ACHN (cell line): ENCODE results near the gene ERFE.

ENCODE experiments used
- DNase-seq: peaks from one replicate; pipeline ENCODE4 v3.0.0-alpha.2; 2015
- in situ Hi-C: cut with HindIII; loops from 2 replicates; pipeline ENCODE4 v1.10.0; 2017; ENCODE audit warnings: low sequenced_read_pairs, low pct_ligation_motif_present, low pct_unique_long_range_greater_than_20kb

Gene ERFE

GRCh38 chr2:238125127-238125885 lies 33.5 kb upstream of the ERFE start:
- in situ Hi-C loops, result no loop called here
- no peak for DNase-seq

- no peak for DNase-seq
- in situ Hi-C loops, result no loop called here
Observed at GRCh38 chr2:238126338-238126737, 32.4 kb upstream of the ERFE start.

- in situ Hi-C loops, result no loop called here
- no peak for DNase-seq
Observed at GRCh38 chr2:238126775-238127164, 32.0 kb upstream of the ERFE start.

DNA sequence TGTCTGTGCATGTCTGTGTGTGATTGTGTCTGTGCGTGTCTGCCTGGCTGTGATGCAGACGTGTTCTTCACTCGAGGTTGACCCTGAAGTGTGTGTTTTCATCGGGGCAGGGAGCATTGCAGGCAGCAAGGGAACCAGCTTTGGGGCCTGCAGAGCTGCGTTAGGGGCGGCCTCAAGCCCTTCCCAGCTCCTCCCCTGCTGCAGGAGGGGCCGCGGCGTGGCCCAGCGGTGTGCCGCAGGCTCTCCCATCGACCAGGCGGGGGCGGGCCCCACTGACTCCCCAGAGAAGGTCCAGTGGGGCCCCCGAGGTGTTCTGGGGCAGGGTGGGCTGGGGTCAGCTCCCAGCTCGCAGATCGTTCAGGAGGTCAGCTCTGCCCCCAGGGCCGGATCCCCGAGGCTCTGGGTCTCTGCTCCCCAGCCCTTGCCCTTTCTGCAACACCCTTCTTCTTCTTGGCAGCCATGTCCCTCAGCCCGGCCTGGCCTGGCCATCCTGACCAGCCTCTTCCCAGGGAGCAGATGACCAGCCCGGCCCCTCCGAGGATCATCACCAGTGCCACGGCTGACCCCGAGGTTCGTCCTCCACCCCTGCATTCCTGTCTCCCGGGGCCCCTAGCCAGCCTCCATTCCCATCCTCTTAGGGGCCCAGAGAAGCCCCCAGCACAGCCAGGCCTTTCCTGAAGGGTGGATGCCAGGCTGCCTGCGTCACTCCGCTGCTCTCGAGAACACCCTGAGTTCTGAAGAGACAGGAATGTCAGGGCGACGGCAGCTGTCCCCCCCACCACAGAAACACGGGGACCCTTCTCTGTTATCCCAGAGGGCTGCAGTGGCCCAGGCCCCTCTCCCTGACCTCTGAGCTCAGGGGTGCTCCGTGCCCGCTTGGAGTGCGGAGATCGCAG lies 31.4 kb upstream of the ERFE start:
- no peak for DNase-seq
- in situ Hi-C loops, result no loop called here

DNA sequence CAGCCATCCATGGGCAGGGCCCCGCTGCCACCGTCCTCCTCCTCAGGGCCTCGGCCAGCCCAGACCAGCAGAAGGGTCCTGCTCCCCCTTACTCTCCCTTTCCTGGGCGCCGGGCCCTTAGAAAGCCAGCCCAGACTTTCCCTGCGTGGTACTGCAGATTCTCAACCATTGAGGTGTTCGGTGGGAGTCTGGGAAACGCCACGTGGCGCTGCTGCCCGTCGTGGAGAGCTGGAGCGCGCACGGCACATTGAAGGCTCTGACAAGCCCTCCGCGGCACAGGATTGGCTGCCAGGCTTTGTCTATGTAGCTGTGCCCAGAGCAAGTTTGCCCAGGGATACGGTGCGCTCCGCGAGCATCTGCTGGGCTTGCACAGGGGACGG lies 30.7 kb upstream of the ERFE start:
- in situ Hi-C loops, result no loop called here
- no peak for DNase-seq

- in situ Hi-C loops, result no loop called here
- DNase-seq, result no peak
Observed at GRCh38 chr2:238128534-238129001, 30.2 kb upstream of the ERFE start.

DNA sequence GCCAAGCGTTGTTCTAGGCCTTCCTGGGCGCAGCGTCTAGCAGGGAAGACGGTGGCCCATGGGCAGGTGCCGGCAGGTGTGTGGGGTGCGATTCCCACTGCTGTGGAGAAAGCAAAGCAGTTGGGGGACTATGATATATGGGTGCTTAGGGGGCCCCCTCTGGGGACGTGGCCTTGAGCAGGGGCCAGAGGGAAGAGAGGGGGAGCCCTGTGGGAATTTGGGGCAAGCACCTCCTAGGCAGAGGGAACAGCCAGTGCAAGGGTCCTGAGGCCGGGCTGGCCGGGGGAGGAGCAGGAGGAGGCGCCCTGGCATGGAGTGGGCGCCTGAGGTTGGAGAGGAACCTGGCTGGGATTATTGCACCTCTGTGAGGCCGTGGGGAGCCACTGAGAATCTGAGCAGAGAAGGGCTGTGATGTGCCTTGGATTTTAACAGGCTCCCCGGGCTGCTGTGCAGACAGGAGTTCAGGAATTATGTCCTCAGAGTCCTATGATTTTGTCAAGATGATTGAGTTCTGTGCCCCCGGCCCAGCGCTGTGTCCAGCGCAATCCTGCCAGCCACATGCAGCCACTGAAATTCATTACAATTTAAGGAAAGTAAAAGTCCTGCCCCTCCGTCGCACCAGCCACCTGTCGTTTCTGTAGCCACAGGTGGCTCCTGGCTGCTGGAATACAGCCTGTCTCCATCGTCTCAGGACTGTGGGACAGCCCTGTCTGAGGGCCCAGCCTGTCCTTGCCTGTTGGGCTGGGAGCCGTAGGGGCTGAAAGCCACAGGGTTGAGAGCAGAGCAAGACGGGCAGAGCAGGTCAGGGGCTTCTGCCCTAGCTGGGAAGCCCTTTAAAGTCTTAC lies 29.4 kb upstream of the ERFE start:
- DNase-seq, result no peak
- in situ Hi-C loops, result no loop called here

GRCh38 chr2:238130111-238130695 lies 28.6 kb upstream of the ERFE start:
- no peak for DNase-seq
- in situ Hi-C loops, result no loop called here

- no peak for DNase-seq
- in situ Hi-C loops, result no loop called here
Observed at GRCh38 chr2:238130696-238131628, 27.8 kb upstream of the ERFE start.

DNA sequence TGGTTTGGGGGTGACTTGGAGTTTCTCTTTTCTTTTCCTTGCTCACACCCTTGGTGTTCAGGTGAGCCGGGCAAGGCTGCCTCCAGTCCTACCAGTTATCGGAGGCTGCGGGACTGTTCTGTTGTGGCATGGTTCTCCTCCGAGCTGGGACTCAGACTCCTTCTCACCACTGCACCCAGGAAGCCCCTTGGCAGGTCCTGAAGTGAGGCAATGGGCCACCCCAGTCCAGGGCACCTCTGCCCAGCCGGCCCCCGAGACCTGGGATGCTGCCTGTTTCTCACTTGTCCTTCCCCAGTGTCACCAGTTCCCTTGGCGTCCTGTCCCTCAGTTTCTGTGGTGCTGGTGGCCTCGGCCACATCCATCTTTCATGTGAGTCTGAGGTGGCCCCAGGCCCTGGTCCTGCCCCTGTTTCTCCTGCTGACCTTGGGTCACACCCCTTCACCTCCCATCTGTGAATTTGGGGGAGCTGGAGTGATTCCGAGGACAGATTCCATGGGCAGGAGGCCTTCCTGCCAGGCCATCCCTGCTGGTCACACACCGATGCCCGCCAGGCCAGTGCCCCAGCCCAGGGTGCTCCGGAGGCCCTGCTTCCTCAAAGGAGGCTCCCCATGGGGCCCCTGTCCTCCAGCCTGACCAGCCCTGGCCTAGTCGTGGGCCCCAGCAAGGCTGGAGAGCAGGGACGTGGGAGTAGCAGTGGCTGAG lies 26.9 kb upstream of the ERFE start:
- in situ Hi-C loops, result no loop called here
- DNase-seq, result no peak

- DNase-seq, result no peak
- in situ Hi-C loops, result no loop called here
Observed at GRCh38 chr2:238132463-238133450, 26.0 kb upstream of the ERFE start.

- in situ Hi-C loops, result no loop called here
- no peak for DNase-seq
Observed at GRCh38 chr2:238133499-238134392, 25.0 kb upstream of the ERFE start.

DNA sequence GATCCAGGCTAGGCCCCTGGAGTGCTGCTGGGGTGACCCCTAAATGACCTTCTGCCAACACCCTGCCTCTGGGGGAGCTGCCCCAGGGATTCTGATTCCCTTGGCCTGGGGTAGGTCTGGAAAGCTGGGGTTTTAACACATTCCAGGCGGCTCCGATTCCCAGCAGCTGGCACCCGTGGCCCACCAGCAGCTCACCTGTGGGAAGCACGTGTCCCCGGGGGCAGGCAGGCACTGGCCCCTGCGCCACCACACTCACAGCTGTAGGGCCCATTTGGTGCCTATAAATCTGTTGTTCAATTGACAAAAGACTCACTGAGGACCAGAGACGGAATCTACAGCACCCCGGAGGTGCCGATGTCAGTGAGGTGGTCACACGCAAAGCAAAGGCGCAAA lies 24.4 kb upstream of the ERFE start:
- no peak for DNase-seq
- in situ Hi-C loops, result no loop called here

- no peak for DNase-seq
- in situ Hi-C loops, result no loop called here
Observed at GRCh38 chr2:238135601-238136150, 23.1 kb upstream of the ERFE start.
